HG03060 (cell line): ENCODE data around the gene IGSF5.
"Not testable (repeated sequence)": the region's sequence is repeated elsewhere in the genome, so short reads cannot be mapped to it uniquely, and the experiment has no call there.

Experiments used
- ATAC-seq: cut with Tn5 transposase; IDR thresholded peaks from one replicate; pipeline ENCODE4 v1.9.1; 2021; ENCODE audit warnings: low read depth, moderate number of reproducible peaks; ENCODE audit not compliant: unreplicated experiment

IGSF5 gene

GRCh38 chr21:39737376-39738000, 7.5 kb upstream of the IGSF5 start:
- no peak for ATAC-seq

GRCh38 chr21:39738566-39738965, 6.4 kb upstream of the IGSF5 start:
- ATAC-seq, result no peak

- ATAC-seq, result not testable (repeated sequence)
Observed at GRCh38 chr21:39739531-39739930, 5.5 kb upstream of the IGSF5 start.

GRCh38 chr21:39742561-39742960, 2.4 kb upstream of the IGSF5 start:
- not testable (repeated sequence) for ATAC-seq

GRCh38 chr21:39745332-39745731, 349 bp downstream of the IGSF5 start:
- not testable (repeated sequence) for ATAC-seq

- no peak for ATAC-seq
Observed at GRCh38 chr21:39750670-39751069, 5.7 kb downstream of the IGSF5 start.

- ATAC-seq, result no peak
Observed at GRCh38 chr21:39754811-39755210, 9.8 kb downstream of the IGSF5 start.

- no peak for ATAC-seq
Observed at GRCh38 chr21:39756285-39756684, 11.3 kb downstream of the IGSF5 start.

- ATAC-seq, result no peak
Observed at GRCh38 chr21:39763272-39763970, 18.4 kb downstream of the IGSF5 start.

GRCh38 chr21:39774227-39774626, 29.2 kb downstream of the IGSF5 start:
- ATAC-seq, result no peak

- no peak for ATAC-seq
Observed at GRCh38 chr21:39775816-39776215, 30.8 kb downstream of the IGSF5 start.

GRCh38 chr21:39776589-39776988, 31.6 kb downstream of the IGSF5 start:
- ATAC-seq, result no peak

GRCh38 chr21:39781331-39781730, 36.3 kb downstream of the IGSF5 start:
- no peak for ATAC-seq

GRCh38 chr21:39788383-39788782, 43.4 kb downstream of the IGSF5 start:
- no peak for ATAC-seq

- ATAC-seq, result no peak
Observed at GRCh38 chr21:39796466-39796865, 51.5 kb downstream of the IGSF5 start.

GRCh38 chr21:39799178-39799577, 54.2 kb downstream of the IGSF5 start:
- no peak for ATAC-seq

- no peak for ATAC-seq
Observed at GRCh38 chr21:39800311-39800710, 55.3 kb downstream of the IGSF5 start.

- ATAC-seq, result no peak
Observed at GRCh38 chr21:39802217-39802616, 57.2 kb downstream of the IGSF5 start.

GRCh38 chr21:39803393-39803792, 58.4 kb downstream of the IGSF5 start:
- no peak for ATAC-seq

- ATAC-seq, result no peak
Observed at GRCh38 chr21:39804240-39804639, 59.3 kb downstream of the IGSF5 start.

- ATAC-seq, result no peak
Observed at GRCh38 chr21:39805983-39806382, 61.0 kb downstream of the IGSF5 start.

- ATAC-seq, result no peak
Observed at GRCh38 chr21:39807738-39808137, 62.8 kb downstream of the IGSF5 start.
